ENCODE data around the gene PHC3. TPM values are rescaled to one million over a fixed set of nuclear protein-coding genes. Genes with fewer than 3 reads are reported as not detected.

The PHC3 gene
- total and polyA plus RNA-seq, 2 donors from 2014 or later: 3.6 to 85.6 TPM

GRCh38 chr3:170052398-170052797, 129.1 kb downstream of the PHC3 start:
- Histone ChIP-seq H3K9ac (ENCODE audit: low read length in 3 of 3) (no peak overlapping the region), H3K27me3 (ENCODE audit: control insufficient read depth, insufficient read depth, low read length) (no peaks in the 10 kb centered on the region), H3K27ac (ENCODE audit: low read depth in 2 of 2, low read length in 2 of 2) (no peak overlapping the region), H3K4me3 (ENCODE audit: low read length in 3 of 3) (no peak overlapping the region), H3K4me1 (ENCODE audit: control insufficient read depth in 2 of 3, insufficient read depth in 2 of 3, low read depth in 1 of 3, low read length in 3 of 3) (peaks cover 0 to 26% (median 17%) of the 10 kb centered on the region in 3 donors), H3K36me3 (ENCODE audit: control insufficient read depth in 2 of 3, insufficient read depth in 3 of 3, low read length in 3 of 3) (no peaks in the 10 kb centered on the region), H3K9me3 (ENCODE audit: control insufficient read depth in 2 of 3, insufficient read depth in 1 of 3, low read length in 3 of 3) (no peaks in the 10 kb centered on the region)
- FAIRE-seq (no peak), DNase-seq (no peak)
- intact Hi-C loops (cut with DNase I): no loop called here
- no peak for TF ChIP-seq CTCF (IDR thresholded peaks at IDR 0.05; ENCODE audit: borderline replicate concordance, extremely low read depth, insufficient read depth)

- no peak overlapping the region for H3K9ac ChIP-seq (ENCODE audit: low read length in 3 of 3)
- no peaks in the 10 kb centered on the region for H3K27me3 ChIP-seq (ENCODE audit: control insufficient read depth, insufficient read depth, low read length)
- no peaks in the 10 kb centered on the region for H3K9me3 ChIP-seq (ENCODE audit: control insufficient read depth in 2 of 3, insufficient read depth in 1 of 3, low read length in 3 of 3)
- peak overlapping the region in 1 of 3 donors; percentile 20 for H3K4me3 ChIP-seq (ENCODE audit: low read length in 3 of 3)
- TF ChIP-seq CTCF (IDR thresholded peaks at IDR 0.05; ENCODE audit: borderline replicate concordance, extremely low read depth, insufficient read depth): no peak
- intact Hi-C loops (cut with DNase I): no loop called here
- peaks cover 0 to 29% (median 26%) of the 10 kb centered on the region in 3 donors for H3K4me1 ChIP-seq (ENCODE audit: control insufficient read depth in 2 of 3, insufficient read depth in 2 of 3, low read depth in 1 of 3, low read length in 3 of 3)
- FAIRE-seq (no peak), DNase-seq (no peak)
- no peaks in the 10 kb centered on the region for H3K36me3 ChIP-seq (ENCODE audit: control insufficient read depth in 2 of 3, insufficient read depth in 3 of 3, low read length in 3 of 3)
- peak overlapping the region; percentile 7 to 69 for H3K27ac ChIP-seq (ENCODE audit: low read depth in 2 of 2, low read length in 2 of 2)
Observed at GRCh38 chr3:170050753-170051152, 130.8 kb downstream of the PHC3 start.

GRCh38 chr3:170049146-170050000, 132.2 kb downstream of the PHC3 start:
- H3K27ac ChIP-seq (ENCODE audit: low read depth in 2 of 2, low read length in 2 of 2): peak overlapping the region; percentile 59 to 79
- no peak overlapping the region for H3K9ac ChIP-seq (ENCODE audit: low read length in 3 of 3)
- intact Hi-C loops (cut with DNase I): no loop called here
- H3K4me3 ChIP-seq (ENCODE audit: low read length in 3 of 3): no peak overlapping the region
- peaks cover 0 to 34% (median 28%) of the 10 kb centered on the region in 3 donors for H3K4me1 ChIP-seq (ENCODE audit: control insufficient read depth in 2 of 3, insufficient read depth in 2 of 3, low read depth in 1 of 3, low read length in 3 of 3)
- DNase-seq (peak; percentile 37 to 88 (median 59)), FAIRE-seq (no peak)
- H3K9me3 ChIP-seq (ENCODE audit: control insufficient read depth in 2 of 3, insufficient read depth in 1 of 3, low read length in 3 of 3): no peaks in the 10 kb centered on the region
- no peaks in the 10 kb centered on the region for H3K36me3 ChIP-seq (ENCODE audit: control insufficient read depth in 2 of 3, insufficient read depth in 3 of 3, low read length in 3 of 3)
- no peaks in the 10 kb centered on the region for H3K27me3 ChIP-seq (ENCODE audit: control insufficient read depth, insufficient read depth, low read length)
- no peak for TF ChIP-seq CTCF (IDR thresholded peaks at IDR 0.05; ENCODE audit: borderline replicate concordance, extremely low read depth, insufficient read depth)

Data from kidney (tissue), 14 donors.